ENCODE data around the gene PHF21A.

- TF ChIP-seq CTCF (IDR thresholded peaks at IDR 0.05), result no peak
- TF ChIP-seq POLR2A (IDR thresholded peaks at IDR 0.05), result no peak
These were observed 236.6 kb downstream of the PHF21A start for GRCh38 chr11:45884596-45885185.

Measured in right lobe of liver (tissue), 4 donors.